GM18508 (cell line): ENCODE results near the gene KIDINS220.

Source experiments
- ATAC-seq: cut with Tn5 transposase; IDR thresholded peaks from one replicate; pipeline ENCODE4 v1.9.1; 2021; ENCODE audit warnings: moderate number of reproducible peaks; ENCODE audit not compliant: insufficient read depth, unreplicated experiment

Gene KIDINS220

DNA sequence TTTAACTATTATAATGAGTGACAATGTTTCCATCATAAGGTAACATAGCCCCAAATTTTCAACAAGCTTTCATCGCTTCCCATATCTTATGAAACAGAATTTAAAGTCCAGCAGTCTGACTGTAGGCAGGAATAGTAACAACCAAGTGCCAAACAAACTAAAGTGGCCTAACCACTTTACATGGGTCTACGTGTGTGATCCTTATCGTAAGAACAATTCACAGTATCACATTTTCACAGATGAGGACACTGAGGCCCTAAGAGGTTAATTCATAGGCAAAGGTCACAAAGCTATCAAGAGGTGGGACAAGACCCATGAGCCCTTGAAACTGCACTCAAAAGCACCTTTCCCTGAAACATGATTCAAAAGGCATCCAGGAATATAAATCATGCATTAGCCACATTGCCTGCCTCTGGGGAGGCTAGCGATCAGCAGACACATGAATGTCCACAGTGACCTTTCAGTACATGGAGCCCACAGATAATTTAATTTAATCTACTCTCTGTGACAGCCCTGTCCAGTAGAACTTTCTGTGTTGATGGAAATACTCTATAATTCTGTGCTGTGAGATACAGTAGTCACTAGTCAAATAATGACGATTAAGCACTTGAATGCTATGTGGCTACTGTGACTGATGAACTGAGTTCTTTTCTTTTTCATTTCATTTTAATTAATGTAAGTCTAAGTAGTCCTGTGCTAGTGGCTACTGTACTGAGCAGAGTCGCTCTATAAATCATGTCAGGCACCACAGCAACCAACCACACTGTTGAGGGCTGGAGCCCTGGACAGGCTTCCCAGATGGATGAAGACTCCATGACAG lies 30.3 kb downstream of the KIDINS220 start:
- no peak for ATAC-seq

DNA sequence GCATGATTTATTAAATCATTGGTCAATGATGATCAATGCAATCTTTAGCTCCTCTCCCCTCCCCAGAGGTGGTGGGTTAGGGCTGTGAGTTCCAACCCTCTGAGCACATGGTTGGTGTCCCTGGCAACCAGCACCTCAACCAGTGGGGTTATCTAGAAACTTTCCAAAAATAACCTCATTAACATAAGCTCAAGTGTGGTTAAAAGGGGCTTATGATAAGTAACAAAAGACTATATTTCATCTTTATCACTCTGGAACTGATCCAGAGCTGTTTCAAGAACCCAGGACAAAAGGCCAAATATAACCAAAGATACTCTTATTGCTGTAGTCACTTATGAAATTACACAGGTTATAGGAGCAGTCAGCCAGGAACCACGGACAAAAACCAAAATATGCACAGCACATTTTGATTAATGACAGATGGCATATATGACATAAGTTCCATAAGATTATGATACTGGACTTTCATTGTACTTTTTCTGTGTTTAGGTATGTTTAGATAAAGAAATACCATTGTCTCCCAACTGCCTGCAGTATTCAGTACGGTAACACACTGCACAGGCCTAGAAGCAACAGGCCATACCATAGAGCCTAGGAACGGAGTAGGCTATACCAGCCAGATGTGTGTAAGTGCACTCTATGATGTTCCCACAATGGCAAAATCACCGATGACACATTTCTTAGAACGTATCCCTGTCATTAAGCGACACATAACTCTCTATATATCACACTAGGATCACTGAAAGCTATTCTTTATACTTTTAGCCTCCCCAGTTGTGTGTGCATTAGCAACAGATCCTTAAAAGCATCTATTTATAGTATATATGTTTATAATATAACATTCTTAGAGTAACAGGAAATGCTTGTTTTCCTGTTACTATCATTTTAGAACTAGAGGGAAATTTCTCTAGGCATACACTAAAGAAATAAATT lies 31.9 kb downstream of the KIDINS220 start:
- no peak for ATAC-seq

DNA sequence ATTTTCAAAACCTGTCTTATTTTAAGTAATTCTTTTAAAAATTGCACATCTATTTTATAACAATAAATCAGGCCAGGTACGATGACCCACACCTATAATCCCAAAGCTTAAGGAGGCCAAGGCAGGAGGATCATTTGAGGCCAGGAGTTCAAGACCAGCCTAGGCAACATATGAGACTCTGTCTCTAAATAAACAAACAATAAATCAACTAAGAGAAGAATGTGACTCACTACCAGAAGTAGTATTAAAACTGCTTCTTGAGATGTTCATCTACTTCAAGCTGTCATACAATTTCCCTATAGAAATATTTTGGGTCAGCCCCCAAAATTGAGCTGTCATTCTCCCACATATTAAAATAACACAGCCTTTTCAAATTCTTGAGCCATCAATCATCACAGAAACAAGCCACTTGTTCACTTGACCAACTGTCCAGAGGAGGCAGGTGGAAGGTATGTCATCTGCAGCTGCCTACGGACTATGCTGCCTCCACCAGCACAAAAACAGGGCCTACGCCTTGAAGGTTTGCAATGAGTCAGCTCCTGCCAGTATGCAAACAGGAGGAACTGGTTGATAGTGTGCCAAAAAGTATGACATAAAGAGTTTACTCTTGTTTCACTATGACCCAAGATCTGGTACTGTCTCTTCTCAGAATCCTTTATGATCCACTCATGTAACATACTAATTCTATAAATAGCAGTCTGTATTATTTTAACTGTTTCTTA lies 33.6 kb downstream of the KIDINS220 start:
- peak; percentile 96 for ATAC-seq

DNA sequence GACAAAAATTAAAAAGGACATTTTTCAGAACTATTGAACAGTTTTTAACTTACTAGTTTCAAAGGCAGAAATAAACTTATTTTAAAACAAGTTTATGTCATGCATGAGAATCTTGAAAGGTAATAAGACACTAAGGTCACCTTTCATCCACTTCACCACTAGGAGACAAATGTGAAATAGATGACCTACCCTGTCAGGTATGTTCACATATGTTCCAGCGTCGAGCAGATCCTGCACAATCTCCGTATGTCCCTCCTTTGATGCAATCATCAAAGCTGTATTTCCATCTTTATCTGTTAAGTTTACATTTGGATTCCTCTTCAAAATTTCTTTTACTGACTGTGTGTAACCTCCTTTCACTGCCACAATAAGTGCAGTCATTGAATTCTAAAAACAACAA lies 34.7 kb downstream of the KIDINS220 start:
- ATAC-seq = no peak

DNA sequence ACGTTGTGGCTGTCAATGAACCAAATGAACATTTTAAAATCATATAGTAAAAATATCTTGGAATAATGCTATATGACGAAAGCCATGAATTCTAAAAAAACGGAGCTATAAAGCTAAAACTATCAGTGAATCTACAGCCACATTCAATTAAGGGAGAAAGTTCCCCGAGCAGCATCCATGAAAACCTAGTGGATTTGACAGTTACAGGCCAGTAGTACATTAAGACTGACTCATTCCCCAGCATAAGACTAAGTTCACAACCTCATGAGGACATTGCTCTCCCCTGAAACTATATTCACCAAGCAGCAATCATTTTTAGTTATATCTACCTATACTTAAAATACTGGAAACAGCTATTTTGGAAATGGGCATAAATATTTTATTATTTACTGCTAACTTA lies 36.6 kb downstream of the KIDINS220 start:
- ATAC-seq = no peak

DNA sequence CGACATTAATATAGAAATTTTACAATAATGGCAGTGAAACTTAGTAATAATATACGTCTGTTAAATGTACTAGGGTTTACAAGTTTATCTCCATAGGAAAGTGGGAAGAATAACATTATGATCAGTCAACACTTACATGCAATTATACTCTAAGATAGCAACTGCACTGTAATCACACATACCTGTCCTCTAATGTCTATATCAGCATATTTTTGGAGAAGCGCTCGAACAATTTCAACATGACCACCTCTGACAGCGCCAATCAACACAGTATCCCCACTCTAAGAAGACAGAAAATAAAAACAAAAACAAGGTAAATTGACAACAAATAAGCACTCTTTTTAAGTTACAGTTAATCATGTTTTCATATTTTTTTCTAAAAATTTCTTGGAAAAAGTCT lies 37.2 kb downstream of the KIDINS220 start:
- ATAC-seq = no peak

DNA sequence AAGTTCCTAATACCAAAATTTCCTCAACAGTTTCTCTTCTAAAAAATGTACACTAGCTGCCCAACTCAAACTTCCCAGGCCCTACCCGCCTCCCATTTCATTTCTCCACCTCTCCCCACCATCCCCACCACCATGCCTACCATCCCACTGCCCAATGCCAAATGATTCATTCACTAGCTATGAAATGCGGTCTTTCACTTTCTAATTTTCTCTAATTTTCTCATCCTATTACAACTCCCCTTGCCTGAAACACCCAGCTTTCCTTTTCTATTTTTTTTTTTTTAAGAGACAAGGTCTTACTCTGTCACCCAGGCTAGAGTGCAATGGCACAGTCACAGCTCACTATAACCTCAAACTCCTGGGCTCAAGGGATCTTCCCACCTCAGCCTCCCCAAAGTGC lies 38.4 kb downstream of the KIDINS220 start:
- ATAC-seq = no peak

DNA sequence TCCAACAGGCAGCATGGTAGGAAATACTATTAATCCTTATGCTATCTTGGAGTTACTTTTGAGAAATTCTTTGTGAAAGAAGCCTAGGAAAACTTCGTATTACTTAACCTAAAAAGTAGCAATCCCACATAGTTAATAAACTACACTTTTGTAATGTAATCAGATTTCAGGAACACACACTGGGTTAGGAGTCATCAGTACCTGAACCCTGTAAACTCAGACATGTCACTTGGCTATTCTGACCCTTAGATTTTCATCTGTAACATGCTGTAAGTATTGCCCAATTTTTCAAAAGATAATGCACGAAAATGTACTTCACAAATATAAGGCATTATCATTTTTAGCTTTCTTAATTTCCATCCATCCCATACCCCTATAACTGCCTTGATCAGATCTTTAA lies 39.0 kb downstream of the KIDINS220 start:
- ATAC-seq = no peak

DNA sequence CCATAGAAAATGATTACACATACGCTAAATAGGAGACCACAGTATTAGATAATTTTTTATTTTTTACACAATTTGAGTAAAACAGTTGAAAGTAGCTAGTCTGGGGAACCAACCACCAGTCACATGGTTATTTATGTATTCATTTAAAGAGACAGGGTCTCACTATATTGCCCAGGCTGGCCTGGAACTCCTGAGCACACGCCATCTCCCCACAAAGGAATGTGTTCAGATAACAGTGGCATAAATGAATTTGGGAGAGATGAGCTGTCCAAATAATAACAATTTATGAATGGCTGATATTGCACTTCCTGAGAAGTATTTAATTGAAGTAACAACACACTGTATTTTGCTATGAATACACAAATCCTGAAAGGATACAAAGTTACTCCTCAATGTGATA lies 39.7 kb downstream of the KIDINS220 start:
- no peak for ATAC-seq

DNA sequence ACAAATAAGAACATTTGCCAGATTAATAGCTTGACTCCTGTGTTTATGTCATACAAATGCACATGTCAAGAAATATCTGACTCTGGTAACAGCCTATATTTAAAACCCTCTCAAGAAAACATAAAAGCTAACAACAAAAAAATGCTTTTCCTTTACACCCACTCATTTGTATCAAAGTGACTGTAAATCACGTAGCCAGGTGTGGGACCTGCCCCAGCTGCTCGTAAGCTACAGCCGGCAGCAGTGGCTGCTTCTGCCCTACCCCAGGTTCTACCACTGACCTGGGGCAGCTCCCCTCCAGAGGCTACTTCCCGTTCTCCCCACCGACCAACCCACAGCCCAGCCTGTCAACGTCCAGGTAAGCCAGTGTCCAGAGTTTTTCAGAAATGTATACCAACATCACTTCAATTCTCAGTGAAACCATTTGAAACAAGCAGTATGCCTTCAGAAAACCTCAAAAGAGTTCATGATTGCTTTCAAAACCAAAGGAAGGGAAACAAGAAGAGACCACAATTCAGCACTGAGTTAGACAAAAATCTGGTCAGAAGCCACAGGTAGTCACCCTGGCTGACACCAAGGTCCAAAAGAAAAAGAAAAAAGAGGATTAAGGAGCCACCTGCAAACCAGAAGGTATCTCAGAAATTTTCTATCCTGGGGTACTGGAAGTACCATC lies 40.4 kb downstream of the KIDINS220 start:
- no peak for ATAC-seq

DNA sequence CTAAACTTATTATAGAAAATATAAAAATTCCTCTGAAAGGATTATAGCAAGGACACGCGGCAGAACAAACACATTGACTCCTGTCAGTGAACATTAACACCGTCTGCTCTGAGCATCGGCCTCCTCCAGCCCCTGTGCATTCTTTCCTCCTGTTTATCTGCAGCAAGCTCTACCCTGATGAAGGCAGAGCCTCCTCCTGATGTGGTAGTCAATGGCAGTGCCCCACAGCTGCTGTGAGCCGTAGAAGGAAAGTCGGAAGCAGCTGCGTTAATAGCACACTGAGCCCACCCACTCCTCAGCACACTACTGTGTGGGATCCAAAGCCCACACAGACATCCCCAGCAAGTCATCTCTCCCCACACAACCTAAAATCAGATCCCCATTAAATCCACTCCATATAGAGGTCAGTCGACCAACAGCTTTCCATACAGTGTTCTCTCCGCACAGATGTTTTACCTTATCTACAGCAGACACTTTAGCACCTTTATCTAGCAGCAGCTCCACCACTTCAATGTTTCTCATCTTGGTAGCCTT lies 41.0 kb downstream of the KIDINS220 start:
- ATAC-seq = no peak

DNA sequence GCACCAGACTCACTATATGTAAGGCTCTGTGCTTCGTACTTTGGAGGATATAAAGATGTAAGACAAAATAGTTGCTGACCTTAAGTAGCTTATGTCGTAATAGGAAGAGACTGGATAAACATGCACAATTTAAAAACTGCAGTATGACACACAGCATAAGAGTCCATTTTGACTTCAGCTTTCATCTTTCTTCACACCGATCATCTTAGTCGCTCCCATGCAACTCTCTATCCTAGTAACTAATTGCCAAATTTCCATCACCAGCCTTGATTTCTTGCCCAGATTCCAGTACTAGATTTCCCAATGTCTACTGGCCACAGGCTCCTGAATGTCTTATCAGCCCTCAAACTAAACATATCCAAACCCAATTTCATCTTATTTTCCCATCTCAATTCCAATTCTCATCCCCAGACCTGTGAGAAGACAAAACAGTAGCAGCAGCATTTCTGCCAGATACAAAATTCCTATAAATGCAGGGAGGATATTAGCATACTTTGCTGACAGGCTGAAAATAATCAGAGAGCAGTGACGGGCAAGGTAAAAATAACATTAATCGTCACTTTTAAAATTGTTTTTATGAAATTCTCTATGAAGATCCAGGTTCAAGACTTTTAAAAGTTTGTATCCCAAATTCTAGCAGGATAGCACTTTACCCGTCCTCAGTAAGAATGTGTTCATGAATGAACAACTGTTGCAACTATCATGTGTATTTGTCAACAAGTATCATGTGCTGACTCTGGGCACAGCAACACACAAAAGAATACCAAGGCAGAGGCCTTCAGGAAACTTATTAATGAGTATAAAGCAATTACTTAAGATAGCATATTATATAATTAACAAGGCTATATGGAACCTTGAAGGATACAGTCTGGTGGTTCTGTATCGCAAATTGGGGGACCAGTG lies 42.2 kb downstream of the KIDINS220 start:
- ATAC-seq = no peak

DNA sequence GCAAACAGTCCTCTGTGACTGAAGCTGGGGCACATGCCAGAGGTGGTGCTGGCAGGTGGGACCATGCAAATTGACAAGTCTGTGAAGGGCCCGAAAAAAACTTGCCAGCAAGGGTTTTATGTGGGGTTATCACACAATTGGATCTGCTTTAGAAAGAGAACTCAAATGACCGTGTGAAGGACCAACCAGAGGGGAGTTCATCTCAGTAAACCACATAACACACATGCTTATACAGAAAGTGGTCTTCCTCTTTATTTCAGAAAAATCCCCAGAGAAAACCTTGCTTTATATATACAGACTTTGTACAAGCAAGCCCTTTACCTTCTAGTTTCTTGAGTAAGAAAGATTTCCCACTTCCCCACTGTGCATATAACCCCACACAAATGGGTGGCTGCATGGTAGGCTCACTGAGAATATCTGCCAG lies 46.7 kb downstream of the KIDINS220 start:
- ATAC-seq = no peak

DNA sequence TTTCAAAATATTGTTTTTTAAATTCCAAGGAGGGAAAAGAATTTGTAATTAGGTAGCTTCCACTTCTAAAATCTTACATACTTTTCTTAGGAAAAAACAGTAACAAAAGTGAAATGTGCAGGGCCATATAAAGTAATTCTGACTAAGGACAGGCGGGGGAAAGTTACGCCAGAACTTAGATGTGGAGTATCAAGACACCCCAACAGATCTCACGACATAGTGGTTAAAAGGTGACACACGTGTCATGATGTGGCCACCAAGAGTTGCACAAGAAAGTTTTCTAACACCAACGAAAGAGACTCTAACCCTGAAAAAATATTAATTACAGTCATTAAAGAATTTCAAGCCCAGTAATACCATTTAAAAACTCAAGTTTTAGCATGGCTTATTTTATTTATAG lies 51.0 kb downstream of the KIDINS220 start:
- no peak for ATAC-seq

DNA sequence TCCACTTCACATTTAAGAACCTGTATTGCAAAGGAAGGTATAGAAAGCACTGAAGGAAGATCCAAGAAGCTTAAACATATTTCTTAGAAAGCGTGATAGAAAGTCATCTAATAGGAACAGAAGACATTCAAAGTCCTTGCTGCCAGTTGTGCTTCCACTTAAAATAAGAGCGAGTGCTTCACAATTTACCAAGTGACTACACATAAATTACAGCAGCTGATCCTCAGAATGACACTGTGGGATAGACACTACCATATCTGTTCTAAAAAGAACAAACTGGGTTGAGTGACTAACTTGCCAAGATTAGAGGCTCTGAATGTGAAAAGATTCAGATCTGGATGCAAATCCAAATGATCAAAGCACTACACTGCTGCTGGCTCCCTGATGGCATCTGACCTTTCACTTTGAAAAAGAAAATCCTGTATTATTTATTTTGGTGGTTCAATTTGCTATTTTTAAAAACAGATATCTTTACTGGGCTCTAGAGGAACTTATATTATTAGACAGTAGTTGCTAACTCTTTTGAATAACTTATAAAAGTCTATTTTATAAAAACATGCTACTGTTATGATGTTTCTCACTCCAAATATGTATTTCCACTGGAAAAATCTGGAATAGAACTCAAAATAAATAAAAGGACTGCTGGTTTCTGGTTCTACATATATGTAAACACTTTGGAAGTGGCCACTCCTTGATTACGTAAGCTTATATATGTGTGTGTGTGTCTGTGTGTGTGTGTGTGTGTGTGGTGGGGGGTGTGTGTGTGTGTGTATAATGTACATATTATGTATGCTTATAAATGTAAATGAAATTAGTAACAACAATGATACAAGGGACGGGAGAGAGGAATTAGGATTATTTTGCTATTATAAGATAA lies 57.4 kb downstream of the KIDINS220 start:
- ATAC-seq = no peak

DNA sequence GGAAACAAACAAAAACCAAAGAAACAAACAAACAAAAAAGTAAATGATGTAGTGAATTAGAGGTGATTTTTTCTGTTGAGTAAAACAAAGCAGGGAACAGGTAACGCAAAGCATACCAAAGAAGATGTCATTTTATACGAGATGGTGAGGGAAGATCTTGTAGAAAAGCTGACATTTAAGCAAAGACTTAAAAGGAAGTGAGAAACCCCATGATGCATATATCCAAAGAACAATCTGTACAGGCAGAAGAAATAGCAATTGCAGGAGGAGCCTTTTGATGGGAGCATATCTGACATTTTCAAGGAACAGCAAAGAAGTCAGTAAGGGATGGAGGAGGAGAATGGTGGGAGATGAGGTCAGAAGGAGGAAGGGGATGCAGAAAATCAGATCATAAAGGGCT lies 63.0 kb downstream of the KIDINS220 start:
- ATAC-seq = no peak

DNA sequence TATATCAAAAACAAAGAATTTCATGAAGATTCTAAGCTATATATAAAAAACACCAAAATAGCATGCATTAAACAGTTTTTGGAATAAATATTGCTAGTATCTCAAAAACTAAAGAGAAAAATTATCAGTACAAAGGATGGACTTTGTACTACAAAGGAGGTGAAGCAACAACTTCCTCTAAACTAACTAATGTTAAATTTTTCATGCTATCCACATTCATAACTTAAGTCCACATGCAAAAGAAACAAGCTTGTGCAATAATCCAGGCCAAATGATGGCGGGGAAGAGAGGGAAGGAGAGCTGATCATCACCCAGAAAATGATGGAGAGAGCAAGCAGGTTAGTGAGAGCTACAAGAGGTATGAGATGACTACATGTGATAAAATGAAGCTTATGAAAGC lies 70.1 kb downstream of the KIDINS220 start:
- no peak for ATAC-seq

DNA sequence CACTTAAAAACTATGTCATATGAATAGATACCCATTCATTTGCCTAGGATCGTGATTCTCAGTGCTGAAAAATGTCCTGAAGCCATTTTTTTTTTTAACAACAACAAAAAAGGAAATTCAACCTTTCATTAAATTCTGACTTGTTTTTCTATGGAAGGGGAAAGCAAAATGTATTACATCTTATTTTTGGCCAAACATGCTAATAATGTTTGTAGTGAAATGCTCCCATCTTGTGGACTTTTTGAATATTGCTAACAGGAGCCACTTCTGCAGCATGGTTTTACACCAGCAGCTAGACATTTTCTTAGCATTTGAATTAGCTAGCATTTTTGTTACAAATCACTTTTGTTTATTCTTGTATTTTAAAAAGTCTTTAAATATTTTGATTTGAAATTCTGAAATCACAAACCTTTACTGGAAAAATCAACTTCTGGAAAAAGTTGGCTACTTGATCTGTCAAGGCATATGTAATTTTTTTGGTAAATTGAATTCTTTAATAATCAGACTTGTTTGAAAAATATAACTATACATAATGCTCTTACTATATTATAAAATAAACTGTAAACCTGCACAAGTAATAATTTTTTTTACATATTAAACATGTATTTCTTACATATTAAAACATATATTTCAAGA lies 75.8 kb downstream of the KIDINS220 start:
- ATAC-seq = no peak
